Measurements from ENCODE around the gene INCA1. TPM values are rescaled to one million over a fixed set of nuclear protein-coding genes. Genes with fewer than 3 reads are reported as not detected.

INCA1 gene
- total and polyA plus RNA-seq, 2 of the 8 experiments (the other 6 are each of a cell fraction or from before 2014, with no cell fraction given): 0.89 to 1.4 TPM

- Histone ChIP-seq H3K27ac (ENCODE audit: low read depth, low read length) (peak overlapping the region; percentile 96), H3K14ac (ENCODE audit: insufficient read length) (no peak overlapping the region), H3K4ac (replicated peaks; ENCODE audit: insufficient read length, low read depth, low read length) (peak overlapping the region; percentile 71), H2BK12ac (ENCODE audit: low read depth, low read length) (peak overlapping the region; percentile 84), H2AFZ (ENCODE audit: low read length) (no peak overlapping the region), H3K23me2 (ENCODE audit: low read depth, low read length) (peaks cover 19% of the 10 kb centered on the region; the same call in 1 of the 2 replicates), H3K36me3 (ENCODE audit: control insufficient read depth in 2 of 4, insufficient read depth in 4 of 4, low read length in 3 of 4) (peaks cover 0 to 11% (median 0%) of the 10 kb centered on the region in 4 experiments; a peak in 1 of 8 replicates), H3K9me3 (ENCODE audit: insufficient read depth in 2 of 2, low read depth in 1 of 2, low read length in 1 of 2) (no peaks in the 10 kb centered on the region), H2AK5ac (ENCODE audit: low read depth, low read length) (no peak overlapping the region; the same call in 1 of the 2 replicates), H2BK20ac (ENCODE audit: low read length) (no peak overlapping the region), H3K18ac (ENCODE audit: extremely low read depth, low read length) (peak overlapping the region; percentile 97), H4K5ac (ENCODE audit: insufficient read length, low read depth, low read length) (peak overlapping the region; percentile 74), H2BK15ac (ENCODE audit: low read length) (no peak overlapping the region), H3K4me2 (ENCODE audit: insufficient read depth in 1 of 2, low read depth in 2 of 2, low read length in 2 of 2) (peak overlapping the region; percentile 92 to 99), H2BK5ac (ENCODE audit: low read depth, low read length) (peak overlapping the region; percentile 99), H3K79me2 (ENCODE audit: control insufficient read depth in 1 of 2, insufficient read depth in 2 of 2, low read length in 2 of 2) (peaks cover 0 to 16% of the 10 kb centered on the region in 2 experiments; a peak in 2 of 4 replicates), H4K8ac (ENCODE audit: extremely low read depth, insufficient read depth, low read length) (peak overlapping the region; percentile 92; the same call in 1 of the 2 replicates), H3K27me3 (replicated peaks in 1 of 4; ENCODE audit: control insufficient read depth in 3 of 4, extremely low read depth in 1 of 4, insufficient read depth in 3 of 4, low read length in 3 of 4) (peaks cover 0 to under 1% (median 0%) of the 10 kb centered on the region in 4 experiments; a peak in 2 of 7 replicates), H3K9ac (replicated peaks in 1 of 4; ENCODE audit: extremely low read depth in 1 of 4, low read depth in 3 of 4, low read length in 3 of 4) (peak overlapping the region; percentile 61 to 93 (median 88)), H3K4me1 (replicated peaks in 1 of 4; ENCODE audit: control insufficient read depth in 3 of 4, insufficient read depth in 4 of 4, low read length in 3 of 4) (peaks cover 2 to 14% (median 8%) of the 10 kb centered on the region in 4 experiments), H4K91ac (replicated peaks; ENCODE audit: insufficient read length, low read length) (peak overlapping the region; percentile 63), H3K79me1 (ENCODE audit: low read depth, low read length) (peaks cover 3% of the 10 kb centered on the region; the same call in 1 of the 2 replicates), H2BK120ac (replicated peaks; ENCODE audit: low read depth, low read length) (no peak overlapping the region), H4K20me1 (replicated peaks in 1 of 2; ENCODE audit: control insufficient read depth in 1 of 2, insufficient read depth in 2 of 2, low read length in 2 of 2) (peaks cover under 1 to 4% of the 10 kb centered on the region in 2 experiments), H3K23ac (ENCODE audit: insufficient read length) (no peak overlapping the region), H3K56ac (replicated peaks; ENCODE audit: insufficient read length, low read depth, low read length) (peak overlapping the region; percentile 83), H3K4me3 (ENCODE audit: extremely low read depth in 1 of 4, insufficient read depth in 2 of 4, low read depth in 3 of 4, low read length in 4 of 4) (peak overlapping the region; percentile 71 to 90 (median 85))
- ChIA-PET POLR2A (ENCODE audit: partially characterized antibody) (interaction anchor here (0.6 to 32.4 kb wide), 20 partner anchors 11 to 1532 kb away, joined by 3 to 987 read pairs (median 4); partner anchors contain the start of genes C17orf107, CAMTA2, ENO3 and INCA1), CTCF (ENCODE audit: partially characterized antibody) (interaction anchor here (0.6 to 7.3 kb wide), 10 partner anchors 10 to 196 kb away, joined by 3 to 41 read pairs (median 6); partner anchors contain the start of genes ENO3, PFN1 and SLC25A11)
- WGBS, 2 experiments (ENCODE audit: extremely low coverage in 1 of 2, insufficient coverage in 1 of 2, insufficient read length in 1 of 2, insufficient replicate concordance in 2 of 2, low coverage in 1 of 2, low lambda C conversion rate in 2 of 2, missing lambda C conversion rate in 1 of 2): 1% methylated on average over 42 of the region's 42 CpGs; no CpG with 5 or more reads in 1 of the 2 experiments
- DNase-seq (ENCODE audit: low read depth in 1 of 2, low spot score in 2 of 2) (peak; percentile 85 to 99), FAIRE-seq (peak; percentile 99)
- TF ChIP-seq CBX8 (IDR thresholded peaks at IDR 0.05; ENCODE audit: borderline replicate concordance, low read depth, low read length) (no peak), YY1 (IDR thresholded peaks at IDR 0.05; ENCODE audit: low read depth, low read length) (no peak), RBBP5 (IDR thresholded peaks at IDR 0.05; ENCODE audit: borderline replicate concordance, low read depth, low read length) (no peak), CREB1 (IDR thresholded peaks at IDR 0.05) (peak; percentile 66; the same call in 1 of the 2 replicates), TAF1 (IDR thresholded peaks at IDR 0.05; ENCODE audit: low read depth, low read length) (peak; percentile 21; the same call in 1 of the 2 replicates), POLR2AphosphoS5 (IDR thresholded peaks at IDR 0.05; ENCODE audit: low read depth, low read length) (no peak)
- TF ChIP-seq, protein P1, sequence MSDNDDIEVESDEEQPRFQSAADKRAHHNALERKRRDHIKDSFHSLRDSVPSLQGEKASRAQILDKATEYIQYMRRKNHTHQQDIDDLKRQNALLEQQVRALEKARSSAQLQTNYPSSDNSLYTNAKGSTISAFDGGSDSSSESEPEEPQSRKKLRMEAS (IDR thresholded peaks at IDR 0.05): peak; percentile 84
- TF ChIP-seq, protein P2, sequence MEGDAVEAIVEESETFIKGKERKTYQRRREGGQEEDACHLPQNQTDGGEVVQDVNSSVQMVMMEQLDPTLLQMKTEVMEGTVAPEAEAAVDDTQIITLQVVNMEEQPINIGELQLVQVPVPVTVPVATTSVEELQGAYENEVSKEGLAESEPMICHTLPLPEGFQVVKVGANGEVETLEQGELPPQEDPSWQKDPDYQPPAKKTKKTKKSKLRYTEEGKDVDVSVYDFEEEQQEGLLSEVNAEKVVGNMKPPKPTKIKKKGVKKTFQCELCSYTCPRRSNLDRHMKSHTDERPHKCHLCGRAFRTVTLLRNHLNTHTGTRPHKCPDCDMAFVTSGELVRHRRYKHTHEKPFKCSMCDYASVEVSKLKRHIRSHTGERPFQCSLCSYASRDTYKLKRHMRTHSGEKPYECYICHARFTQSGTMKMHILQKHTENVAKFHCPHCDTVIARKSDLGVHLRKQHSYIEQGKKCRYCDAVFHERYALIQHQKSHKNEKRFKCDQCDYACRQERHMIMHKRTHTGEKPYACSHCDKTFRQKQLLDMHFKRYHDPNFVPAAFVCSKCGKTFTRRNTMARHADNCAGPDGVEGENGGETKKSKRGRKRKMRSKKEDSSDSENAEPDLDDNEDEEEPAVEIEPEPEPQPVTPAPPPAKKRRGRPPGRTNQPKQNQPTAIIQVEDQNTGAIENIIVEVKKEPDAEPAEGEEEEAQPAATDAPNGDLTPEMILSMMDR (IDR thresholded peaks at IDR 0.05; ENCODE audit: control extremely low read depth in 1 of 3, insufficient read depth in 1 of 3, low read depth in 1 of 3, low read length in 3 of 3): no peak
Measured at GRCh38 chr17:4966844-4967538, 30.3 kb downstream of the INCA1 start.

Data from H1 (cell line).